SK-N-SH treated with all-trans-retinoic acid at 6 μM for 48 hours (cell line): ENCODE data around the gene JAKMIP1.

Experiments used
- ARNTL ChIP-seq: fragments of 450-650 bp; formaldehyde crosslinking; IDR thresholded peaks from 2 replicates; pipeline ENCODE4 v1.5.0; 2020; ENCODE audit warnings: low read depth, mild to moderate bottlenecking, moderate library complexity, borderline replicate concordance
- BACH2 ChIP-seq: fragments of 250-450 bp; sonication (Bioruptor Pico); IDR thresholded peaks from 2 replicates; pipeline ENCODE4 v1.9.0; 2021; ENCODE audit warnings: mild to moderate bottlenecking, borderline replicate concordance
- ZNF565 ChIP-seq: fragments of 450-650 bp; formaldehyde crosslinking; conservative IDR thresholded peaks from 2 replicates; pipeline ENCODE4 v1.5.0; 2020; ENCODE audit warnings: low read depth, mild to moderate bottlenecking, moderate library complexity
- TF ChIP-seq, protein P1 (sequence below): fragments of 250-450 bp; sonication (Bioruptor Pico); IDR thresholded peaks from 2 replicates; pipeline ENCODE4 v1.8.0; 2020; ENCODE audit warnings: mild to moderate bottlenecking, moderate library complexity, borderline replicate concordance
- TF ChIP-seq, protein P2 (sequence below): fragments of 250-450 bp; sonication (Bioruptor Pico); IDR thresholded peaks from 2 replicates; pipeline ENCODE4 v1.5.0; 2020; ENCODE audit warnings: mild to moderate bottlenecking, moderate library complexity

DNA sequence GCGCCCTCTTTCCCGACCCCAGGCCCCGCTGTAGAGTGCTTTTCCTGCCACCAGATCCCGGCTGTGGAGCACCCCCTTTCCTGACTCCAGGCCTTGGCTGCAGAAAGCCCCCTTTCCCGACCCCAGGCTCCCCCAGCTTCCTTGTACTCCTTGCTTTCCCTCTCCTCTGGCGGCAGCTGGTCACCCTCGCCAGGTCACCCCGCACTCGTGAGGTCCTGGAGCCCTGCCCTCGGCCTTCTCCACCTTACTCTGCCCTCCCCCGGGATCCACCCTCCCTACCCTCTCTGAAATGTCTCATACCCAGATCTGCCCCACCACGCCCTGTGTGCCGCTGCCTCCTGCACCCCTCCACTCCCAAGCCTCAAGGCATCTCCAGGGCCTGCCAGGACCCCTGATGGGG lies 157.2 kb downstream of the JAKMIP1 start:
- TF ChIP-seq, protein P1, sequence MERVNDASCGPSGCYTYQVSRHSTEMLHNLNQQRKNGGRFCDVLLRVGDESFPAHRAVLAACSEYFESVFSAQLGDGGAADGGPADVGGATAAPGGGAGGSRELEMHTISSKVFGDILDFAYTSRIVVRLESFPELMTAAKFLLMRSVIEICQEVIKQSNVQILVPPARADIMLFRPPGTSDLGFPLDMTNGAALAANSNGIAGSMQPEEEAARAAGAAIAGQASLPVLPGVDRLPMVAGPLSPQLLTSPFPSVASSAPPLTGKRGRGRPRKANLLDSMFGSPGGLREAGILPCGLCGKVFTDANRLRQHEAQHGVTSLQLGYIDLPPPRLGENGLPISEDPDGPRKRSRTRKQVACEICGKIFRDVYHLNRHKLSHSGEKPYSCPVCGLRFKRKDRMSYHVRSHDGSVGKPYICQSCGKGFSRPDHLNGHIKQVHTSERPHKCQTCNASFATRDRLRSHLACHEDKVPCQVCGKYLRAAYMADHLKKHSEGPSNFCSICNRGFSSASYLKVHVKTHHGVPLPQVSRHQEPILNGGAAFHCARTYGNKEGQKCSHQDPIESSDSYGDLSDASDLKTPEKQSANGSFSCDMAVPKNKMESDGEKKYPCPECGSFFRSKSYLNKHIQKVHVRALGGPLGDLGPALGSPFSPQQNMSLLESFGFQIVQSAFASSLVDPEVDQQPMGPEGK (CRISPR knock-in tag): no peak
- TF ChIP-seq ARNTL (CRISPR knock-in tag) (no peak), ZNF565 (CRISPR knock-in tag) (no peak), BACH2 (no peak)
- TF ChIP-seq, protein P2, sequence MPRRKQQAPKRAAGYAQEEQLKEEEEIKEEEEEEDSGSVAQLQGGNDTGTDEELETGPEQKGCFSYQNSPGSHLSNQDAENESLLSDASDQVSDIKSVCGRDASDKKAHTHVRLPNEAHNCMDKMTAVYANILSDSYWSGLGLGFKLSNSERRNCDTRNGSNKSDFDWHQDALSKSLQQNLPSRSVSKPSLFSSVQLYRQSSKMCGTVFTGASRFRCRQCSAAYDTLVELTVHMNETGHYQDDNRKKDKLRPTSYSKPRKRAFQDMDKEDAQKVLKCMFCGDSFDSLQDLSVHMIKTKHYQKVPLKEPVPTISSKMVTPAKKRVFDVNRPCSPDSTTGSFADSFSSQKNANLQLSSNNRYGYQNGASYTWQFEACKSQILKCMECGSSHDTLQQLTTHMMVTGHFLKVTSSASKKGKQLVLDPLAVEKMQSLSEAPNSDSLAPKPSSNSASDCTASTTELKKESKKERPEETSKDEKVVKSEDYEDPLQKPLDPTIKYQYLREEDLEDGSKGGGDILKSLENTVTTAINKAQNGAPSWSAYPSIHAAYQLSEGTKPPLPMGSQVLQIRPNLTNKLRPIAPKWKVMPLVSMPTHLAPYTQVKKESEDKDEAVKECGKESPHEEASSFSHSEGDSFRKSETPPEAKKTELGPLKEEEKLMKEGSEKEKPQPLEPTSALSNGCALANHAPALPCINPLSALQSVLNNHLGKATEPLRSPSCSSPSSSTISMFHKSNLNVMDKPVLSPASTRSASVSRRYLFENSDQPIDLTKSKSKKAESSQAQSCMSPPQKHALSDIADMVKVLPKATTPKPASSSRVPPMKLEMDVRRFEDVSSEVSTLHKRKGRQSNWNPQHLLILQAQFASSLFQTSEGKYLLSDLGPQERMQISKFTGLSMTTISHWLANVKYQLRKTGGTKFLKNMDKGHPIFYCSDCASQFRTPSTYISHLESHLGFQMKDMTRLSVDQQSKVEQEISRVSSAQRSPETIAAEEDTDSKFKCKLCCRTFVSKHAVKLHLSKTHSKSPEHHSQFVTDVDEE (CRISPR knock-in tag): no peak
